HG02852 (cell line): ENCODE results near the gene RIMS4.

ENCODE experiments used
- ATAC-seq: cut with Tn5 transposase; IDR thresholded peaks from one replicate; pipeline ENCODE4 v1.9.1; 2021; ENCODE audit warnings: mild to moderate bottlenecking, moderate library complexity; ENCODE audit not compliant: unreplicated experiment

Gene RIMS4

DNA sequence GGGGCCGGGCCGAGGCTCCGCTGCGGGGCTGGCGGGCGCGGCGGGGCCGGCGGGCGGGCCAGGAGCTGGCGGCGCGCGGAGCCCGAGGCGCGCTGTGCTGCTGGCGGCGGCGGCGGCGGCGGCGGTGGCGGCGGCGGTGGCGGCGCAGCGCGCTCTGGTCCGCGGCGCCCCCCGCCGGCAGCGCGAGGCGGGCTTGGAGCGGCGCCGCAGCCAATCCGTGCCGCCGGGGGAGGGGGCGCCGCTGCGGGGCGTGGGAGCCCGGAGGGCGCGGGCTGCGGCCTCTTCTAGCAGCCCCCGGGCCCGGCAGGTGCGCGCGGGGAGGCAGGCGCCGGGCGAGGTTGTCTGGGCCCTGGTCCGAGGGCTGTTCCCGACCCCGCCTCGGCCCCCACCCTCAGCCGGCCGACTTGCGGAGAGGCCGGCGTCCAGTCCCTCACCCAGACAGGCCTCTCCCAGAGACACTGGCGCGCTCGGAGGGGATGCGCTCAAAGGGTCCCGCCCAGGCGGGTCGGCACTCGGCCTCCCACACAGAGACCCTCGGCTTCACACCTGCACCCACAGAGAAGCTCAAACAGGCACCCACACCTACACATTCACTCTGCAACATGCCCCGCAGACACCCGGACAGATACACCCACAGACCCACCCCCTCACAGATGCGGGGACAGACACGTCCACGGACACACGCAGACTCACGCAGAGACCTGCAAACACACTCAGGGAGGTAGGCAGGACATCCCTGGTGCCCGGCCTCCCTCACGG is at the start of gene RIMS4:
RIMS4 (minus strand) TSS at position 156 of the 759 bp plus-strand sequence. CDS start 275 bp downstream, outside the sequence.
- ATAC-seq, result no peak

DNA sequence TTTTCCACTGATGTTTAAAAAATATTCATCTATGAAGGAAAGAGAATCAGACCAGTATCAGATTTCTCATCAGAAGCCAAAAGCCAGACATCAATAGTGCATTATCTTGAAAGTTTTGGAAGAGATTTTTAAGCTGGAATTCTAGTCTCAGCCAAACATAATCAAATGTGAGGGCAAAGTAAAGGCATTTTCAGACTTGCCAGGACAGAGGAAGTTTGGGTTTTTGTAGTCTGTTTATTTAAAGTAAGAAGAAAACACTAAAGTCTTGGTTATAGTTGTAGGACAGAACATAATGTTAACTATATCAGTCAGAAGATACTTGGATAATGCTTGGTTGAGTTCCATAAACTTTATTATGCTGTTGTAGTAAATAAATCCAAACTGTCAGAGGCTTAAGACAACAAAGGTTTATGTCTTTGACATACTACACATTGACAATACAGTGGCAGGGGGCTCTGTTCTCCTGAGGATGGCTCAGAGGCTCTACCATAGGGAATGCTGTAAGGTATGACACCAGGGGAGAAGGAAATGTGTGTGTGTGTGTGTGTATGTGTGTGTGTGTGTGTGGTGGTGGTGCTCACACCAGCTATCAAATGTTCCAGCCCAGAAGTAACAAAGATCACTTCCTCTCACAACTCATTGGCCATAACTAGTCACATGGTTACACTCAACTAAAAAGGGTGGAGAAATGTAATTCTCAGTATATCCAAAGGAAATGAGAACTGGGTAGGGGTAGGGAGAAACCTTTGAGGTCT is 48.4 kb upstream of the RIMS4 start:
- ATAC-seq, result no peak

DNA sequence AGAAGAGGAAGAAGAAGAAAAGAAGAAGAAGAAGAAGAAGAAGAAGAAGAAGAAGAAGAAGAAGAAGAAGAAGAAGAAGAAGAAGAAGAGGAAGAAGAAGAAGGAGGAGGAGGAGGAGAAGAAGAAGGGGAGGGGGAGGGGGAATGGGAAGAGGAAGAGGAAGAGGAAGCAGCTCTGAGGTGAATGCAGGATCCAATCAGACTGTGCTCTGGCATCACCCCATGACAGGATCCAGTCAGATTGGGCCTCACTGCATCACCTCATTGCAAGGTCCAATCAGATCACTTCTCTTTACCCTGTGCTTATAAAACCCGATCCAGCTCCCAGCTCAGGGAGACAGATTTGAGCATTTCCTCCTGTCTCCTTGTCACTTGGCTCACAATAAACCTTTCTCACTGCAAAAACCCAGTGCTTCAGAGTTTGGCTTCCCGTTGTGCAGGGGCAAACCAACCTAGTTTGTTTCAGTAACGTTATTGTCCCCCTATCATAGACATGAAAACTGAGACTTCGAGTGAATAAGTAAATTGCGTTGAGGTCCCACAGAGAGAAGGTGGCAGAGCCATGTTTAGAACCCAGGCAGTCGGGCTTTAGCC is 46.6 kb upstream of the RIMS4 start:
- no peak for ATAC-seq

DNA sequence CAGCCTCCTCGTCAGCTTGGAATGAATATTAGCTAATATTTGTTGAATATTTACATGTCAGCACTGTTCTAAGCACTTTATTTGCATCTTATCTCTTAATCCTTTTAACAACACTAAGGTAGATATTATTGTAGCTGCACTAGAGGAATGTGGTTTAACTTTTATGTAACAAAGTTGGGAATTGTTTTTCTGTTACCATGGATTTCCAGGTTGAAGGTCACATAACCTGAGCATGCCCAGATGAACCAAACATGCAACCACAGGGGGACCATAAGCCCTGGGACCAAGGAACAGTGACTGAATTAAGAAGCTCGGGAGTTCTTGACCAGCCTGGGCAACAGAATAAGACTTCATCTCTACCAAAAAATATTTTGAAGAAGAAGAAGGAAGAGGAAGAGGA is 46.1 kb upstream of the RIMS4 start:
- no peak for ATAC-seq

DNA sequence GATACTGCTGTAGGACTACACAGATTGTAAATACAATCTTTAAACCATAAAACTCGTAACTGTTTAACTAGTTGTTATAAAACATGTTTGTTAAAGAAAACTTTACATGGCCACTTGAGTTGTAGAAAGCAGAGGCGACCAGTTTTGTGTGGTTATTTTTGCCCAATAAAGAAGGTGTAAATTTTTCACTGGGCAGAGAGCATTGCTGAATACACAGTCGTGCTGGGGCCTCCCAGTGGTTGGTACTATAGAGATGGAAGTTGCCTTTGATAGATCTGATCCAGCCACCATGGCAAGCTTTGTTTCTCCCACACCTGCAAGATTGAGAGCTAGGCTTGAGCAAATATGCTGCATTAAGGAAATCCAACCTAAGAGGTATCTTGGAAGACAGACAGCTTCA is 41.2 kb upstream of the RIMS4 start:
- ATAC-seq, result no peak

DNA sequence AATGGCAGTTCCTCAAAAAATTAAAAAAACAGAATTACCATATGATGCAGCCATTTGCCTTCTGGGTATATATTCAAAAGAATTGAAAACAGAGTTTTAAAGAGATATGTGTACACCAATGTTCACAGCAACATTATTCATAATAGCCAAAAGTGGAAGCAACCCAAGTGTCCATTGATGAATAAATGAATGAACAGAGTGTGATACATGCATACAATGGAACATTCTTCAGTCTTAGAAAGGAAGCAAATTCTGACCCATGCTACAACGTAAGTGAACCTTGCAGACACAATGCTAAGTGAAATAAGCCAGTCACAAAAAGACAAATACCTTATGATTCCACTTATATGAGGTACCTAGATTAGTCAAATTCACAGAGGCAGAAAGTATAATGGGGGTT is 40.5 kb upstream of the RIMS4 start:
- no peak for ATAC-seq

DNA sequence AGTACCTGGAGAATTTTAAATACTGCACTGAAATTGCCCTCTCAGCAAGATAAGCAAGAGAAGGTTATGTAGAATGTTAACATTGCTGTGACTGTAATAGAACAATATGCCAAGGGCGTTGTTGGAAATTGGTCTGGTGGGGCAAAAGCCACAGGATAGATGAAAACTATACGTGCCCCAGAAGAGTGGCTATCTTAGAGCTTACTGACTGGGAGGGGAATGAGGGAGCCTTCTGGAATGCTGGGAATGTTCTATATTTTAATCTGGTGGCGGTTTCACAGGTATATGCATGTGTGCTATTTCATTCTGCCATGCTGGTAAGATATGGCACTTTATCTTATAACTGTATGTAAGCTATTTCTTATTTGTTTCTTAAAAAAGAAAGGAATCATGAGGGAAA is 39.9 kb upstream of the RIMS4 start:
- no peak for ATAC-seq

DNA sequence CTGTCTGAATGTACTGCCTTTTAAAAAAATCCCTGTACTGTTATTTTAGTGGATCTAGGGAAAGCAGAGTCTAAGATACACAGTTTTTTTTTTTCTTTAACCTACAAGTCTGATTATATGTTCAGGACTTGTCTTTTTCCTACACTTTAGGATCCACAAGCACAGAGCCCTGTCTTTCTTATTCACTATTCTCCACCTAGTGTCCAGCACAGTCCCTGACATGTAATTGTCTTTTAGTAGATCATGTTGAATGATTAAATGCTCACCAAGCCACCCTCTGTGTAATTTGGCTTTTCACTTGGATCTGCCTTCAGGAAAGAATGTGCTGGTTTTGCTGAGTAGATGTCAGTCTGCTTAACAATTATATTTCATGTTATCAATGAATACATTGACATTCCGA is 39.4 kb upstream of the RIMS4 start:
- ATAC-seq, result no peak

DNA sequence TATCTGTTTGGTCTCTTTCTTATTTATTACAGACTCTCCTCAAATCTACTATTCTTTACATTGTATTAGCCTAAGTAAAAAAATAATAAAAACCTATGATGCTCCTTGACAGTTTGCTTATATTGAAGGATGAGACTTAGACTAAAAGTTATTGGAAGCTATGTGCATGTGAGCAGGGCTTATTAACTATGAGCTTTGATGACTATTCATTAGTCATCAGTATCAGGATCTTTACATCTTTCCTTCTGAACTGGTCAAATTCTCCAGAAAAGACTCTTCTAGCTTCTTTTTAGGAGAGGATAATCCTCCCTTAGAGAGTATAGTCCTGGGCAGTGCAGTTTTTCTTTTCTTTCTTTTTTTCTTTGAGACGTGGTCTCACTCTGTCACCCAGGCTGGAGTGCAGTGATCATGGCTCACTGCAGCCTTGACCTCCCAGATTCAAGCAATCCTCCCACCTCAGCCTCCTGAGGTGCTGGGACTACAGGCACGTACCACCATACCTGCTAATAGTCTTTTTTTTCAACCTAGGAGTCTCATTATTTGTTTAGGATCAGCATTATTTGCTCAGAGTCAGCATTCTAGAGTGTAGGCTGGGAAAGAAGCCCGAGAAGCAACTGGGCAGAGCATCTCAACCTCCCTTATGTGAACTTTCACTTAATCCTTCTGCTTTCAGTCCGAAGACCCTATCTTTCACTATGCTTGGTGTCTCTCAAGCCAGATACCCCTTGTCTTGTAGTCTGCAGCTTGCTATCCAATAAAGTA is 38.1 kb upstream of the RIMS4 start:
- no peak for ATAC-seq

DNA sequence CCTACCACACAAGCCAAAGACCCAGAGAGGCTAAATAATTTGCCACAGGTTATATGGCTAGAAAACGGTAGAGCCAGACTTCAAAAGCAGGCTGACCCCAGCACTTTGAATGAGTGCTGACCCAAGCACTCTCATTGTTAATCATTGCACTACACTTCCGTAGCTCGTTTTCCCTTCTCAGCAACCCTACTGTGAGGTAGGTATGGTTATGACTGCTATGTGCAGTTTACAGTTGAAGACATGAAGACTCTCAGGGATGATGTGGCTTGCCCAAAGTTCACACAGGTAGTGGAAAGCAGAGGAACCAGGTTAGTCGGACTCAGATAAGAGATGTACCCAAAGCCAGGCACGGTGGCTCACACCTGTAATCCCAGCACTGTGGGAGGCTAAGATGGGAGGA is 33.5 kb upstream of the RIMS4 start:
- no peak for ATAC-seq

DNA sequence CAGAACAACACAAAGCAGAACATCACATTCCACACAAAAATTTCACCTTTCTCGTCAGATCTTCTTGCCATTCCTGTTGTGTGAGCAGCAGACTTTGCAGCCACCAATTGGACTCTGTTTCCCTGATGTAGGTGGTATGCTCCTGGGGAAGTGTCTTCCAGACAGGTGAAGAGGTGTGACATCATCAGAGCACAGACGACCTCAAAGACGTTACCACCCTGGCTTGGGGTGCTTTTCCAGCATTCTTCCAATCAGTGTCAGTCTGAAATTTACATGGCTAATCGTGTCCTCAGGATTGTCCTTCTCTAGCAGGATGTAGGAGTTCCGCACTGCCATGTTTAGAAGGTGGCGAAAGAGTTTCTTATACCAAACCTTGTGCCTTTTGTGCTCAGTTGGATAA is 31.6 kb upstream of the RIMS4 start:
- no peak for ATAC-seq

DNA sequence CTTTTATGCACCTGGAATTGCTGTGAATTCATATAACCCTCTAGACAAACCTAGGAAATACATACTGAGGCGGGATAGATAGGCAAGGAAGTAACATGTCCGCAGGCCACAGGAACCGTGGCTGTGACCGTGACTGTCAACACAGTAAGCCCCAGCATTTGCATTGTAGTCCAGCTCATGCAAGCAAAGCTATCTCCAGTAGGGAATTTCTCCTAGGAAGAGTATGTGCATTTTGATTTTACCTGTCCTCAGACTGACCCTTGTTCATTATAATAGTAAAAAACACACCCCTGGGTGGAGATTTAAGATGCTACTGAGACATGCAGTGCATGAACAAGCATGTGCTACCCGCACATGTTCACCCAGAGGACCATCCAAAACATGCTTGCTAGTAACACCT is 30.5 kb upstream of the RIMS4 start:
- no peak for ATAC-seq

DNA sequence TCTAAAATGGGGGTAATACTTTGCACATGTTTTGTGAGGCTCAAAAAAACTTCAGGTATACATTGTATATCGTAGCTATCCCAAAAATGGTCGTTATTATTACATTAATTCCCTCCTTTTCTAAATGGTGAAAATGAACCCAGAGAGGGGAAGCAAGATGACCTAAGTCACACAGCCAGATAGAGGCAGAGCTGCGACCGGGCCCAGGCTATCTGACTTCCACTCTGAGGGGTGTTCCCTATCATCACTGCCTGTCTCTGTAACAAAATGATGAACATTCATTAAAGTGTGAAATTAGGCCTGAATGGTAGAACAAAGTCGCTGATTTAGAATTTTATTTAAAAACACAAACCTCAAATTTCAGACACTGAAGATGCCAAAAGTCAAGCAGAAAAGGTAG is 29.1 kb upstream of the RIMS4 start:
- ATAC-seq, result no peak

DNA sequence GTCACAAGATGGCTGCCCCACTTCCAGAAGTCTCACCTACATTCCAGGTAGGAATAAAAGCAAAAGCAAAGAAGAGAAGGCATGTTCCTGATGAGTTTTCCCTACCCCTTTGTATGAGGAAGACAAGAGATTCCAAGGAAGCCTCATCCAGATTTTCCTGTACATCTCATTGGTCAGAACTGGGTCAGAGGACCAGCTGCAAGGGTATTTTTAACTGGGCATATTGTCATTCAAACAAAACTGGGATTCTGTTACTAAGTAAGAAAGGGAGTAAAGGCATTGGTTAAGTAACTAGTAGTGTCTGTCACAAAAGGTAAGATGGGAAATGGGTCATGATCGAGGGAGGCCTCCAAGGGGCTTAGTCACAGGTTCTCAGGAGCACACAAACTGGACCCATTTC is 28.2 kb upstream of the RIMS4 start:
- ATAC-seq, result no peak

DNA sequence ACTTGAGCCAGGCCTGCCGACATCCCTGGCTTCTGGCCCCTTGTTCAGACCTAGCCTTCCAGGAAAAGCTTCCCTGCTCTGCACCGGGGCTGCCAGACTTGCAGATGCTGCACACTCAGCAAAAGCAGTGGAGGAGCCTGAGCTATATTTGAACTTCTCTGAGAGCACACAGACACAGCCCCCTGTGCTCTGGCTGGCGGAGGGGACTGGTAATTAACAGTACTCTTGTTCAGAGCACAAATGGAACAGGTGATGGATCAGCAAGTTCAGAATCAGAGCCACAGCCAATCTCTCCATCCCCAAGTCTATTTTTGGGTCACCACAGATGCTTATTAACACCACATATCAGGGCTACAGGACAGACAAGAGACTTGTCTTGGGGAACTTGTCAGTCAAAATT is 27.6 kb upstream of the RIMS4 start:
- no peak for ATAC-seq

DNA sequence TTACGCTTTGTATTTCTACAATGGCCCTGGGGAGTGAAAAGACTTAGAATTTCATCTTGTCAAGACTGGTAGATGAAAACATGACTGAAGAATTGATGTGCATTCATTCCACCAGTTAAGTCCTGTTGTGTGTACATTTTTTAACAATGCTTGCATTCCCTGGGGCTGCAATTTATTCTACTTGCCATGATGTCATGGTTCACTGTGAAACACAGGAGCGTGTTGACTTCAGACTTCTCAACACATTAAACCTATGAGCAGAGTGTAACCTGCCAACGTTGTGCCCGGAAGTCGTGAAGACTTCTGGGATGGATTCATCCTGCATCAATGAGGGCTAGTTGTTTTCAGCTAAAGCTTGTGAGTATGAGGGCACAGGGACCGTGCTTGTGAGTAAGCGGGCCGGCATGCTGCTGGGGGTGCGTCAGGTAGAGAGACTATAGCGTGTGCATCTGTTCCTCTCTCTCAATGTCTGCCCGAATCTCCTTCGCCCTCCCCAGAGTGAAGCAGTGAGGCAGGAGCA is 26.3 kb upstream of the RIMS4 start:
- no peak for ATAC-seq

DNA sequence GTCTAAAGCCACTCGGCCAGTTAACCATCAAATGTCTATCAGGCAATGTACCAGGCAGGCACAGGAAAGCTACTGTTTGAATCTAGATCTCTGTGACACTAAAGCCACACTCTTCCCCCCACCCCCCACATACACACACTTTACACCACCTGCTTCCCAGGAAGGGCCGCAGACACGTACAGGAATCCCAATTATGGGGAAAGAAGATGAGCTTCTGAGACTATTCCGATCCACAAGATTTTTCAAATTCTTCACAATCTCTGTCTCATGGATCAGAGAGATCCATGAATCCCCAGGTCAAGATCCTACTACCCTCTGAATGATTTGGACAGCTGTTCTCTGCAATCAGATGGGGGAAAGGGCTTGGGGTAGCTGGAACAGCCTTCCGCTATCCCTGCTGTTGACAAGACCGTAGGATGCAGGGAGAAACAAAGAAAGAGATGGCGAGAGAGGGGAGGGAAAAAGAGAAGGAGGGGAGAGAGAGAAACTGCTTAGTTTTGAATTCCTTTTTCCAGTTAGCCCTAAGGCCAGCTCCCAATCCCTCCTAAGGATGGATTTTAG is 25.4 kb upstream of the RIMS4 start:
- no peak for ATAC-seq

DNA sequence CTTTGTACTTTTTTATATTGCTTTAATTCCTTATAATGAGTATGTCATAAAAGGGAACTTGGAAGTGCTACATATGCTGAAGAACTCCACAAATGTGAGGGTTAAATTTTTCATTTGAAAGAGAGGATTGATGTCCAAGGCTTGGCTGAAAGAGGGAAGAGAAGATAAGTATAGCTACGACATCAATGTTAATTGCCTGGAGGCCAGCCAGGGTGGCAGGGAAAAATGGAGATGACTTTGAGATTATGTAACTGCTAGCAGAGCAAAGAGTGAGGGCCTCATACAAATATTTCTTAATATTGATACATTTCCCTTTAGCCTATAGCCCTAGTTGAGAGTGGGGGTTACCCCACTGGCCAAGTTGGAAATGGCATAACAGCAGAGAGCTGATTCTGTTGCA is 24.8 kb upstream of the RIMS4 start:
- ATAC-seq, result no peak

DNA sequence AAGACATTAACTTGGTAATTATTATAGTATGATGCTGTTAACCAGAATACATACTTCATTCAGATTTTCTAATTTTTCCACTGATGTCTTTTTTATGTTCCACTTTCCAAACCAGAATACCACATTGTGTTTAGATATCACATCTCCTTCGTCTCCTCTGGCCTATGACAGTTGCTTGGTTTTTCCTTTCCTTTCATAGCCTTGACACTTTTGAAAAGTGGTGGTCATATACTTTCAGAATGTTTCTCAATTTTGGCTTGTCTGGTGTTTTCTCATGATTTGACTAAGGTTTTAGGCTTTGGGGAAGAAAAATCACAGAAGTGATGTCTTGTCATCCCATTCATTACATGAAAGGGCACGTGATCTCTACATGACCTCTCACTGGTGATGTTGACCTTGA is 24.3 kb upstream of the RIMS4 start:
- no peak for ATAC-seq

DNA sequence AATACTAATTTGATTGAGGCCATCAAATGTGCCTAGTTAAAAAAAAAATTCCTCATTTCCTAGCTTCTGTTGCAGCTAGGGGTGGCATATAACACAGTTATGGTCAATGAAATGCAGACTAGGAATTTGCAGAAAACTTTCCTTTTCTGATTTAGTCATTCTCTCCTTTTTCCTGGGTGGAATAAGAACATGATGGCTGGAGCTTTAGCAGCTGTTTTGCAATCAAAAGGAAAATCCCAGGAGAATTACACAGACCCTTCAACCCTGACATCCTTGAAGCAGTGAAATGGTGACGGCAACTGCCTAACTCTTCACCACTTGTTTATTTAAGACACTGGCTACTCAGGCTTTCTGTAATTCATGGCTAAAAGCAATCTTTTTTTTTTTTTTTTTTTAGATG is 23.1 kb upstream of the RIMS4 start:
- ATAC-seq, result no peak

DNA sequence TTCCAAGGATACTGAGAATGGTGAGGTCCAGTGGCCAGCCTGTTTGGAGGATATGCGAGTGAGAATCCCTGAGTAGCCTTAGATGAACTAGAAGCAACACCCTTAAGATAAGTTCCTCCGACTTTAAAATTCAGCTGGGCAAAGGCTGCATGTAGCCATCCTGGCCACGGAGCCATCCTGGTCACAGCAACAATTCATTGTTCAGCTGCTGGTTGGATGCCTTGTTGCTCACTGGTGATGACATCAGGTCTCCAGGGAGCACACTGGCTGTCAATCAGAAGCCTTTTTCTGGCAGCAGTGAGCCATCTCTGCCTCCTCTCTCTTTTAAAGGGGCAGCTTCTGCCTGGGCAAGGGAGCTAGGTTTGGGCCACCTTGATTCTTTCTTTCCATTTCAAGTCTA is 22.4 kb upstream of the RIMS4 start:
- no peak for ATAC-seq
